Thoracic aorta (tissue), 2 donors: ENCODE results near the gene MAP2K1. TPM values are rescaled to one million over a fixed set of nuclear protein-coding genes. Genes with fewer than 3 reads are reported as not detected.
"Not testable (repeated sequence)": the region's sequence is repeated elsewhere in the genome, so short reads cannot be mapped to it uniquely, and the experiment has no call there.

Experiments used
- ATAC-seq: fragments of 150-250 bp; one replicate; pipeline ENCODE4 v1.8.0; 2017; ENCODE audit warnings: low read depth; ENCODE audit not compliant: insufficient number of reproducible peaks, low FRiP score
- DNase-seq: peaks from one replicate; pipeline ENCODE4 v3.0.0-alpha.2; 2020; ENCODE audit warnings: low spot score
- H3K27ac ChIP-seq, 2 donors: fragments of 200-600 bp; sonication (generic); 1 replicate in 1 of 2; 2 replicates in 1 of 2; pipeline ENCODE4 v1.5.1; 2016; ENCODE audit warnings: mild to moderate bottlenecking in 2 of 2, moderate library complexity in 2 of 2
- H3K27me3 ChIP-seq: fragments of 200-600 bp; sonication (generic); replicated peaks from 2 replicates; pipeline ENCODE4 v1.6.0; 2016; ENCODE audit warnings: mild to moderate bottlenecking; ENCODE audit not compliant: insufficient read depth
- H3K36me3 ChIP-seq: fragments of 200-600 bp; sonication (generic); one replicate; pipeline ENCODE4 v1.5.1; 2016
- H3K4me1 ChIP-seq, 2 donors: fragments of 200-600 bp; sonication (generic); 1 replicate in 1 of 2; 2 replicates in 1 of 2; pipeline versions ENCODE4 v1.5.1 to v1.6.0; 2016; ENCODE audit warnings: low read depth in 2 of 2, mild to moderate bottlenecking in 1 of 2; ENCODE audit not compliant: control insufficient read depth in 1 of 2
- H3K4me3 ChIP-seq: fragments of 200-600 bp; sonication (generic); 2 replicates; pipeline ENCODE4 v1.5.1; 2016; ENCODE audit warnings: mild to moderate bottlenecking
- H3K9me3 ChIP-seq: fragments of 200-600 bp; sonication (generic); 2 replicates; pipeline ENCODE4 v1.5.1; 2016
- total RNA-seq, 2 donors: library from RNA; depleted of rRNA; stranded (reverse); fragments of >200 nt; gene quantifications; one replicate each; pipeline versions ENCODE4 v1.1.0 to v1.2.3, GENCODE V29; 2016
- TF ChIP-seq, protein P1 (sequence below): fragments of 200-600 bp; sonication (generic); IDR thresholded peaks from one replicate; pipeline ENCODE4 v1.5.1; 2019; ENCODE audit warnings: antibody characterized with exemption

Gene MAP2K1
- total RNA-seq, 2 donors from 2014 or later, result 58.7 to 62.3 TPM

- TF ChIP-seq, protein P1, sequence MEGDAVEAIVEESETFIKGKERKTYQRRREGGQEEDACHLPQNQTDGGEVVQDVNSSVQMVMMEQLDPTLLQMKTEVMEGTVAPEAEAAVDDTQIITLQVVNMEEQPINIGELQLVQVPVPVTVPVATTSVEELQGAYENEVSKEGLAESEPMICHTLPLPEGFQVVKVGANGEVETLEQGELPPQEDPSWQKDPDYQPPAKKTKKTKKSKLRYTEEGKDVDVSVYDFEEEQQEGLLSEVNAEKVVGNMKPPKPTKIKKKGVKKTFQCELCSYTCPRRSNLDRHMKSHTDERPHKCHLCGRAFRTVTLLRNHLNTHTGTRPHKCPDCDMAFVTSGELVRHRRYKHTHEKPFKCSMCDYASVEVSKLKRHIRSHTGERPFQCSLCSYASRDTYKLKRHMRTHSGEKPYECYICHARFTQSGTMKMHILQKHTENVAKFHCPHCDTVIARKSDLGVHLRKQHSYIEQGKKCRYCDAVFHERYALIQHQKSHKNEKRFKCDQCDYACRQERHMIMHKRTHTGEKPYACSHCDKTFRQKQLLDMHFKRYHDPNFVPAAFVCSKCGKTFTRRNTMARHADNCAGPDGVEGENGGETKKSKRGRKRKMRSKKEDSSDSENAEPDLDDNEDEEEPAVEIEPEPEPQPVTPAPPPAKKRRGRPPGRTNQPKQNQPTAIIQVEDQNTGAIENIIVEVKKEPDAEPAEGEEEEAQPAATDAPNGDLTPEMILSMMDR, result no peak
- Histone ChIP-seq H3K4me3 (no peak overlapping the region), H3K27me3 (no peaks in the 10 kb centered on the region), H3K4me1 (no peaks in the 10 kb centered on the region), H3K36me3 (no peaks in the 10 kb centered on the region), H3K27ac (no peak overlapping the region), H3K9me3 (no peaks in the 10 kb centered on the region)
- no peak for ATAC-seq
- no peak for DNase-seq
Measured at GRCh38 chr15:66362776-66363175, 23.9 kb upstream of the MAP2K1 start.

DNA sequence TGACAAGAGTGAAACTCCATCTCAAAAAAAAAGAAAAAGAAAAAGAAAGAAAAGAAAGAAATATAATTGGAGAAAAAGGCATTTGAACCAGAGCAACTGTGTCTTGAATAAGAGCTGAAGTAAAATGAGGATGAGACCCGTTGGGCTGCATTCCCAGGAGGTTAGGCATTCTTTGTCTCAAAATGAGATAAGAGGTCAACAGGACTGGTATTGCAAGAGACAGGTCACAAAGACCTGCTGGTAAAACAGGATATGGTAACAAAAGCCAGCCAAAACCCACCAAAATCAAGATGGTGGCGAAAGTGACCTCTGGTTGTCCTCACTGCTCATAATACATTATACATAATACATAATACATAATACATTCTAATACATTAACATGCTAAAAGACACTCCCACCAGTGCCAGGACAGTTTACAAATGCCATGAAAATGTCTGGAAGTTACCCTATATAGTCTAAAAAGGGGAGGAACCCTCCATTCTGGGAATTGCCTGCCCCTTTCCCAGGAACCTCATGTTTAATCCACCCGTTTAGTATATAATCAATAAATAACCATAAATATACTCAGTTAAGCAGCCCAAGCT lies 21.7 kb upstream of the MAP2K1 start:
- TF ChIP-seq, protein P1, result no peak
- Histone ChIP-seq H3K36me3 (no peaks in the 10 kb centered on the region), H3K27ac (no peak overlapping the region), H3K4me3 (no peak overlapping the region), H3K4me1 (no peaks in the 10 kb centered on the region), H3K9me3 (no peaks in the 10 kb centered on the region), H3K27me3 (no peaks in the 10 kb centered on the region)
- DNase-seq, result no peak
- ATAC-seq, result no peak

- no peak for DNase-seq
- Histone ChIP-seq H3K27me3 (no peaks in the 10 kb centered on the region), H3K4me1 (no peaks in the 10 kb centered on the region), H3K36me3 (no peaks in the 10 kb centered on the region), H3K27ac (no peak overlapping the region), H3K4me3 (peak overlapping the region; percentile 53), H3K9me3 (peaks cover 7% of the 10 kb centered on the region)
- TF ChIP-seq, protein P1, result no peak
- no peak for ATAC-seq
Measured at GRCh38 chr15:66369773-66370651, 16.7 kb upstream of the MAP2K1 start.

- Histone ChIP-seq H3K36me3 (no peaks in the 10 kb centered on the region), H3K4me3 (no peak overlapping the region), H3K27ac (no peak overlapping the region), H3K9me3 (peaks cover 7% of the 10 kb centered on the region), H3K27me3 (no peaks in the 10 kb centered on the region), H3K4me1 (no peaks in the 10 kb centered on the region)
- TF ChIP-seq, protein P1, result no peak
- DNase-seq (no peak), ATAC-seq (no peak)
Measured at GRCh38 chr15:66374179-66374578, 12.5 kb upstream of the MAP2K1 start.

GRCh38 chr15:66378814-66379430 lies 7.8 kb upstream of the MAP2K1 start:
- no peak overlapping the region for H3K4me3 ChIP-seq
- no peaks in the 10 kb centered on the region for H3K27me3 ChIP-seq
- TF ChIP-seq, protein P1, result no peak
- no peaks in the 10 kb centered on the region for H3K36me3 ChIP-seq
- DNase-seq (no peak), ATAC-seq (no peak)
- H3K27ac ChIP-seq, result no peak overlapping the region
- no peaks in the 10 kb centered on the region for H3K4me1 ChIP-seq
- peaks cover 7% of the 10 kb centered on the region for H3K9me3 ChIP-seq

DNA sequence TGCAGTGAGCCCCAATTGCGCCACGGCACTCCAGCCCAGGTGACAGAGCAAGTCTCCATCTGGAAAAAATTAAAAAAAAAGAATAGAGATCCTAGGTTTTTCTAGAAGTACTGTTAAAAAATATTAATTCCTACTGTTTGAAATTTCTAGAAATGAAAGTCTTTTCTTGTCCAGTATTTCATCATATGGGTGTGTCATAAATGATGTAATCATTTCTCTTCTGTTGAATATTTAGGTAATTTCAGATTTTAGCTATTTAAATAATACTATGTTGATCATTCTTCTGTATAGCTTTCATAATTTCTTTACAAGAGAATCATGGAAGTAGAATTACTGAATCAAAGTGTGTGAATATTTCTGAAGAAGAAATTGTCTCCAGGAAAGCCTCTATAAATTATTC lies 5.3 kb upstream of the MAP2K1 start:
- ATAC-seq, H3K27me3 ChIP-seq, H3K4me3 ChIP-seq, H3K36me3 ChIP-seq, H3K4me1 ChIP-seq, DNase-seq, H3K27ac ChIP-seq, H3K9me3 ChIP-seq: not testable (repeated sequence)
